ENCODE data around the gene CHADL. TPM values are rescaled to one million over a fixed set of nuclear protein-coding genes. Genes with fewer than 3 reads are reported as not detected.

CHADL gene
- total and polyA plus RNA-seq, 10 of the 15 experiments (the other 5 are each of a cell fraction or from before 2014, with no cell fraction given): 0.24 TPM; not detected in 9

DNA sequence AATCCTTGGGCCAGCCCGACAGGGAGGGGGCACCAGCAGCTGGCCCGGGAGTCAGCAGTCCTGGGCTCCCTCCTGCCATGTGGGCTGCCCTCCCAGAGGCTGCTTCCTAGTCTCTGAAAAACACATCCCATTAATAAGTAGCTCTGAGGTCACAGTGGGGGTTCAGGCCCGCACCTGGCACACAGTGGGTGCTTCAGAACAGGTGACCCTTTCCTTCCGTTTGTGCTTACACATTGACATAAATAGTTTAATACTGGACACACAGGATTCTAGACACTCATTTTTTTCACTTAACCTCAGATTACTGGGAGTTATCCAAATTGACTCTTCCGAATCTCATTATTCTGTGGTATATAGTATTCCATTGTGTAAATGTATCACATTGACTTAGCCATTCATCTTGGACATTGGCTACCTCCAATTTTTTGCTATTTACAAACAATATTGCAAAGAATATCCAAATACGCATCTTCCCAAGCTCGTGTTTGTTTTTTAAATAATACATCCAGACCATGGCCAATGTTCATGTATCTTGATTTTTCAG lies 474 bp upstream of the CHADL start:
- ChIA-PET SMC1A (ENCODE audit: uncharacterized antibody, unreplicated experiment) (interaction anchor here (1.1 kb wide), 1 partner anchor 15 kb away, joined by 3 read pairs; no protein-coding TSS in a partner anchor), POLR2A (interaction anchor here (0.6 kb wide), 1 partner anchor 318 kb away, joined by 3 read pairs; no protein-coding TSS in a partner anchor), CTCF (interaction anchor here (0.6 kb wide), 1 partner anchor 318 kb away, joined by 3 read pairs; no protein-coding TSS in a partner anchor), RAD21 (ENCODE audit: unreplicated experiment) (no interaction called here)
- in situ Hi-C loops (cut with MboI): no loop called here
- no peaks in the 10 kb centered on the region for H4K20me1 ChIP-seq (ENCODE audit: control insufficient read depth, insufficient read depth)
- no peak overlapping the region for H3K27ac ChIP-seq (ENCODE audit: control insufficient read depth, insufficient read depth)
- H3K27me3 ChIP-seq (replicated peaks in 1 of 2; ENCODE audit: control insufficient read depth in 2 of 2, insufficient read depth in 2 of 2, low read length in 1 of 2): no peaks in the 10 kb centered on the region; a peak in 1 of 4 replicates
- intact Hi-C loops (cut with micrococcal nuclease; ENCODE audit: unreplicated experiment): no loop called here
- H3K4me2 ChIP-seq (ENCODE audit: control insufficient read depth, insufficient read depth): no peak overlapping the region
- H3K36me3 ChIP-seq (ENCODE audit: control insufficient read depth in 2 of 2, insufficient read depth in 2 of 2, low read length in 1 of 2): peaks cover 0 to 9% of the 10 kb centered on the region in 2 experiments; a peak in 2 of 4 replicates
- H2AFZ ChIP-seq (ENCODE audit: control insufficient read depth, low read depth, low read length): no peak overlapping the region
- H3K79me2 ChIP-seq (ENCODE audit: control insufficient read depth, insufficient read depth, low read length): no peaks in the 10 kb centered on the region
- FAIRE-seq (no peak), DNase-seq (ENCODE audit: low read depth, low spot score) (no peak), ATAC-seq (no peak)
- BruUV-seq (replicated peaks): no TSS peak
- H3K4me3 ChIP-seq: no peak overlapping the region
- WGBS (ENCODE audit: insufficient coverage, insufficient replicate concordance, low lambda C conversion rate, missing lambda C conversion rate): 82% methylated on average over 7 of the region's 7 CpGs
- TF ChIP-seq GATAD2B (conservative IDR thresholded peaks at IDR 0.05; ENCODE audit: low read depth): no peak
- no peak for TF ChIP-seq RBBP5 (conservative IDR thresholded peaks at IDR 0.05)
- peaks cover 3% of the 10 kb centered on the region; the same call in 1 of the 2 replicates for H3K4me1 ChIP-seq (ENCODE audit: control insufficient read depth, insufficient read depth, low read length)
- no peak overlapping the region for H3K9ac ChIP-seq (ENCODE audit: control insufficient read depth, insufficient read depth, low read length)
- no peaks in the 10 kb centered on the region for H3K9me3 ChIP-seq (replicated peaks; ENCODE audit: control insufficient read depth, insufficient read depth, low read length)

GRCh38 chr22:41239443-41240128 lies 1.1 kb downstream of the CHADL start:
- Histone ChIP-seq H3K27me3 (replicated peaks in 1 of 2; ENCODE audit: control insufficient read depth in 2 of 2, insufficient read depth in 2 of 2, low read length in 1 of 2) (no peaks in the 10 kb centered on the region; a peak in 1 of 4 replicates), H3K9ac (ENCODE audit: control insufficient read depth, insufficient read depth, low read length) (no peak overlapping the region), H3K79me2 (ENCODE audit: control insufficient read depth, insufficient read depth, low read length) (no peaks in the 10 kb centered on the region), H3K27ac (ENCODE audit: control insufficient read depth, insufficient read depth) (no peak overlapping the region), H2AFZ (ENCODE audit: control insufficient read depth, low read depth, low read length) (no peak overlapping the region), H3K4me3 (no peak overlapping the region), H3K36me3 (ENCODE audit: control insufficient read depth in 2 of 2, insufficient read depth in 2 of 2, low read length in 1 of 2) (no peaks in the 10 kb centered on the region), H3K9me3 (replicated peaks; ENCODE audit: control insufficient read depth, insufficient read depth, low read length) (no peaks in the 10 kb centered on the region), H3K4me2 (ENCODE audit: control insufficient read depth, insufficient read depth) (no peak overlapping the region), H4K20me1 (ENCODE audit: control insufficient read depth, insufficient read depth) (no peaks in the 10 kb centered on the region), H3K4me1 (ENCODE audit: control insufficient read depth, insufficient read depth, low read length) (peaks cover 3% of the 10 kb centered on the region; the same call in 1 of the 2 replicates)
- ATAC-seq (no peak), FAIRE-seq (no peak), DNase-seq (ENCODE audit: low read depth, low spot score) (no peak)
- TF ChIP-seq NFIC (IDR thresholded peaks at IDR 0.05; ENCODE audit: low read depth, low read length) (no peak), SREBF1 (IDR thresholded peaks at IDR 0.05; ENCODE audit: low read length) (no peak), KLF5 (IDR thresholded peaks at IDR 0.05; ENCODE audit: partially characterized antibody) (no peak), HCFC1 (IDR thresholded peaks at IDR 0.05; ENCODE audit: low read length) (no peak), EGR1 (IDR thresholded peaks at IDR 0.05; ENCODE audit: borderline replicate concordance in 1 of 2, low read depth in 2 of 2, low read length in 2 of 2) (no peak), LARP7 (IDR thresholded peaks at IDR 0.05) (no peak), NR2C2 (IDR thresholded peaks at IDR 0.05; ENCODE audit: borderline replicate concordance, control insufficient read depth, insufficient read length, low read depth) (no peak), GATAD2B (conservative IDR thresholded peaks at IDR 0.05; ENCODE audit: low read depth) (no peak), CHD1 (IDR thresholded peaks at IDR 0.05; ENCODE audit: low read depth, low read length) (no peak), YY1 (IDR thresholded peaks at IDR 0.05; ENCODE audit: low read depth, low read length) (no peak)
- TF ChIP-seq, protein P1, sequence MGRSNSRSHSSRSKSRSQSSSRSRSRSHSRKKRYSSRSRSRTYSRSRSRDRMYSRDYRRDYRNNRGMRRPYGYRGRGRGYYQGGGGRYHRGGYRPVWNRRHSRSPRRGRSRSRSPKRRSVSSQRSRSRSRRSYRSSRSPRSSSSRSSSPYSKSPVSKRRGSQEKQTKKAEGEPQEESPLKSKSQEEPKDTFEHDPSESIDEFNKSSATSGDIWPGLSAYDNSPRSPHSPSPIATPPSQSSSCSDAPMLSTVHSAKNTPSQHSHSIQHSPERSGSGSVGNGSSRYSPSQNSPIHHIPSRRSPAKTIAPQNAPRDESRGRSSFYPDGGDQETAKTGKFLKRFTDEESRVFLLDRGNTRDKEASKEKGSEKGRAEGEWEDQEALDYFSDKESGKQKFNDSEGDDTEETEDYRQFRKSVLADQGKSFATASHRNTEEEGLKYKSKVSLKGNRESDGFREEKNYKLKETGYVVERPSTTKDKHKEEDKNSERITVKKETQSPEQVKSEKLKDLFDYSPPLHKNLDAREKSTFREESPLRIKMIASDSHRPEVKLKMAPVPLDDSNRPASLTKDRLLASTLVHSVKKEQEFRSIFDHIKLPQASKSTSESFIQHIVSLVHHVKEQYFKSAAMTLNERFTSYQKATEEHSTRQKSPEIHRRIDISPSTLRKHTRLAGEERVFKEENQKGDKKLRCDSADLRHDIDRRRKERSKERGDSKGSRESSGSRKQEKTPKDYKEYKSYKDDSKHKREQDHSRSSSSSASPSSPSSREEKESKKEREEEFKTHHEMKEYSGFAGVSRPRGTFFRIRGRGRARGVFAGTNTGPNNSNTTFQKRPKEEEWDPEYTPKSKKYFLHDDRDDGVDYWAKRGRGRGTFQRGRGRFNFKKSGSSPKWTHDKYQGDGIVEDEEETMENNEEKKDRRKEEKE (IDR thresholded peaks at IDR 0.05): no peak
- ChIA-PET POLR2A (no interaction called here), RAD21 (ENCODE audit: unreplicated experiment) (no interaction called here), SMC1A (ENCODE audit: uncharacterized antibody, unreplicated experiment) (interaction anchor here (0.6 to 1.3 kb wide), 2 partner anchors 231 to 316 kb away, joined by 3 read pairs; no protein-coding TSS in a partner anchor), CTCF (interaction anchor here (5.6 kb wide), 1 partner anchor 317 kb away, joined by 136 read pairs; no protein-coding TSS in a partner anchor)
- BruUV-seq (replicated peaks): no TSS peak
- 51% methylated on average over 16 of the region's 16 CpGs for WGBS (ENCODE audit: insufficient coverage, insufficient replicate concordance, low lambda C conversion rate, missing lambda C conversion rate)
- in situ Hi-C loops (cut with MboI): no loop called here
- intact Hi-C loops (cut with micrococcal nuclease; ENCODE audit: unreplicated experiment): no loop called here
